ENCODE data around the gene OR1E2.
"Not testable (repeated sequence)": the region's sequence is repeated elsewhere in the genome, so short reads cannot be mapped to it uniquely, and the experiment has no call there.

OR1E2 gene

GRCh38 chr17:3397801-3398200 lies 35.8 kb downstream of the OR1E2 start:
- DNase-seq (ENCODE audit: low read depth), result not testable (repeated sequence)

- DNase-seq (ENCODE audit: low read depth), result no peak
Observed at GRCh38 chr17:3389791-3390190, 43.9 kb downstream of the OR1E2 start.

GRCh38 chr17:3385869-3386816 lies 47.5 kb downstream of the OR1E2 start, which contains the start of gene OR3A2:
TSS of gene OR3A2 (minus strand) at chr17:3386308.
- no peak for DNase-seq (ENCODE audit: low read depth)

Data from iris pigment epithelial cell (primary cell).